H1 (cell line): ENCODE results near the gene ETFBKMT. TPM values are rescaled to one million over a fixed set of nuclear protein-coding genes. Genes with fewer than 3 reads are reported as not detected.

Experiments
- HDAC6 ChIP-seq: IDR thresholded peaks from one replicate; pipeline ENCODE4 v1.7.1; 2012; ENCODE audit warnings: low read depth, mild to moderate bottlenecking, inconsistent platforms, low read length, moderate library complexity
- POLR2A ChIP-seq, 2 experiments: IDR thresholded peaks; 1 replicate in 1 of 2; 2 replicates in 1 of 2; pipeline ENCODE4 v1.6.1; 2011; ENCODE audit warnings: low read depth in 2 of 2, low read length in 2 of 2, mild to moderate bottlenecking in 2 of 2; ENCODE audit errors: control extremely low read depth in 1 of 2
- polyA plus RNA-seq, 7 experiments: library from polyadenylated mRNA; depleted of rRNA in 3 of 7; stranded (reverse) in 5 of 7; unstranded in 2 of 7; fragments of >200 nt in 5 of 7; fragments of 200-250 nt in 2 of 7; gene quantifications; 1 replicate in 5 of 7; 2 replicates in 1 of 7; 4 replicates in 1 of 7; pipeline versions ENCODE4 v1.2.1 to v1.2.3, GENCODE V29; 2011 to 2013; ENCODE audit warnings: missing spikeins in 2 of 7, mixed read lengths in 2 of 7
- total RNA-seq: library from RNA; stranded (reverse); fragmentation: NEBNext Ultra II Directional; extraction: Animal tissue kit (Norgen Biotek cat#: 25700); gene quantifications from 2 replicates; pipeline ENCODE4 v1.2.1, GENCODE V29; 2021
- TF ChIP-seq, protein P1 (sequence below): fragments of 300-600 bp; sonication (generic); IDR thresholded peaks from 2 replicates; pipeline ENCODE4 v1.7.1; 2012; ENCODE audit warnings: low read length, moderate library complexity, mild to moderate bottlenecking, inconsistent platforms; ENCODE audit not compliant: insufficient replicate concordance

The ETFBKMT gene
- total and polyA plus RNA-seq, 2 of the 8 experiments (the other 6 are each of a cell fraction or from before 2014, with no cell fraction given): 0.59 to 1.7 TPM

DNA sequence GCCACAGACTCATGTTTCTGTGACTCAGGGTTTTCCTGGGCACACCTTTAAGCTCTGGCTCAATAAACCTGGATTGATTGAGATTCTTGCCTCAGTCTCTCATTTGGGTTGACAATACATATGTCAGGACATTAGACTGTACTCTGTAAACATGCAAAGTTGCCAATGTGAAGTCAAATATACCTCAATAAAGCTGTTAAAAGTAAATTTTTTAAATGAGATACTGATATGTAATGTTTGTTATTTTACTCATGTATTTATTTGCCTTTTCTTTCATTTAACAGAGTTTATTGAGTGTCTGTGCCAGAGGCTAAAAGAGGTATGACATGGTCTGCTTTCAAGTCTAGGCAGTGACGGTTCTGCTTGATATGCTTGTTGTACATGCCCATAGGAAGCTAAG lies 3.7 kb upstream of the ETFBKMT start (continued):
- TF ChIP-seq, protein P1, sequence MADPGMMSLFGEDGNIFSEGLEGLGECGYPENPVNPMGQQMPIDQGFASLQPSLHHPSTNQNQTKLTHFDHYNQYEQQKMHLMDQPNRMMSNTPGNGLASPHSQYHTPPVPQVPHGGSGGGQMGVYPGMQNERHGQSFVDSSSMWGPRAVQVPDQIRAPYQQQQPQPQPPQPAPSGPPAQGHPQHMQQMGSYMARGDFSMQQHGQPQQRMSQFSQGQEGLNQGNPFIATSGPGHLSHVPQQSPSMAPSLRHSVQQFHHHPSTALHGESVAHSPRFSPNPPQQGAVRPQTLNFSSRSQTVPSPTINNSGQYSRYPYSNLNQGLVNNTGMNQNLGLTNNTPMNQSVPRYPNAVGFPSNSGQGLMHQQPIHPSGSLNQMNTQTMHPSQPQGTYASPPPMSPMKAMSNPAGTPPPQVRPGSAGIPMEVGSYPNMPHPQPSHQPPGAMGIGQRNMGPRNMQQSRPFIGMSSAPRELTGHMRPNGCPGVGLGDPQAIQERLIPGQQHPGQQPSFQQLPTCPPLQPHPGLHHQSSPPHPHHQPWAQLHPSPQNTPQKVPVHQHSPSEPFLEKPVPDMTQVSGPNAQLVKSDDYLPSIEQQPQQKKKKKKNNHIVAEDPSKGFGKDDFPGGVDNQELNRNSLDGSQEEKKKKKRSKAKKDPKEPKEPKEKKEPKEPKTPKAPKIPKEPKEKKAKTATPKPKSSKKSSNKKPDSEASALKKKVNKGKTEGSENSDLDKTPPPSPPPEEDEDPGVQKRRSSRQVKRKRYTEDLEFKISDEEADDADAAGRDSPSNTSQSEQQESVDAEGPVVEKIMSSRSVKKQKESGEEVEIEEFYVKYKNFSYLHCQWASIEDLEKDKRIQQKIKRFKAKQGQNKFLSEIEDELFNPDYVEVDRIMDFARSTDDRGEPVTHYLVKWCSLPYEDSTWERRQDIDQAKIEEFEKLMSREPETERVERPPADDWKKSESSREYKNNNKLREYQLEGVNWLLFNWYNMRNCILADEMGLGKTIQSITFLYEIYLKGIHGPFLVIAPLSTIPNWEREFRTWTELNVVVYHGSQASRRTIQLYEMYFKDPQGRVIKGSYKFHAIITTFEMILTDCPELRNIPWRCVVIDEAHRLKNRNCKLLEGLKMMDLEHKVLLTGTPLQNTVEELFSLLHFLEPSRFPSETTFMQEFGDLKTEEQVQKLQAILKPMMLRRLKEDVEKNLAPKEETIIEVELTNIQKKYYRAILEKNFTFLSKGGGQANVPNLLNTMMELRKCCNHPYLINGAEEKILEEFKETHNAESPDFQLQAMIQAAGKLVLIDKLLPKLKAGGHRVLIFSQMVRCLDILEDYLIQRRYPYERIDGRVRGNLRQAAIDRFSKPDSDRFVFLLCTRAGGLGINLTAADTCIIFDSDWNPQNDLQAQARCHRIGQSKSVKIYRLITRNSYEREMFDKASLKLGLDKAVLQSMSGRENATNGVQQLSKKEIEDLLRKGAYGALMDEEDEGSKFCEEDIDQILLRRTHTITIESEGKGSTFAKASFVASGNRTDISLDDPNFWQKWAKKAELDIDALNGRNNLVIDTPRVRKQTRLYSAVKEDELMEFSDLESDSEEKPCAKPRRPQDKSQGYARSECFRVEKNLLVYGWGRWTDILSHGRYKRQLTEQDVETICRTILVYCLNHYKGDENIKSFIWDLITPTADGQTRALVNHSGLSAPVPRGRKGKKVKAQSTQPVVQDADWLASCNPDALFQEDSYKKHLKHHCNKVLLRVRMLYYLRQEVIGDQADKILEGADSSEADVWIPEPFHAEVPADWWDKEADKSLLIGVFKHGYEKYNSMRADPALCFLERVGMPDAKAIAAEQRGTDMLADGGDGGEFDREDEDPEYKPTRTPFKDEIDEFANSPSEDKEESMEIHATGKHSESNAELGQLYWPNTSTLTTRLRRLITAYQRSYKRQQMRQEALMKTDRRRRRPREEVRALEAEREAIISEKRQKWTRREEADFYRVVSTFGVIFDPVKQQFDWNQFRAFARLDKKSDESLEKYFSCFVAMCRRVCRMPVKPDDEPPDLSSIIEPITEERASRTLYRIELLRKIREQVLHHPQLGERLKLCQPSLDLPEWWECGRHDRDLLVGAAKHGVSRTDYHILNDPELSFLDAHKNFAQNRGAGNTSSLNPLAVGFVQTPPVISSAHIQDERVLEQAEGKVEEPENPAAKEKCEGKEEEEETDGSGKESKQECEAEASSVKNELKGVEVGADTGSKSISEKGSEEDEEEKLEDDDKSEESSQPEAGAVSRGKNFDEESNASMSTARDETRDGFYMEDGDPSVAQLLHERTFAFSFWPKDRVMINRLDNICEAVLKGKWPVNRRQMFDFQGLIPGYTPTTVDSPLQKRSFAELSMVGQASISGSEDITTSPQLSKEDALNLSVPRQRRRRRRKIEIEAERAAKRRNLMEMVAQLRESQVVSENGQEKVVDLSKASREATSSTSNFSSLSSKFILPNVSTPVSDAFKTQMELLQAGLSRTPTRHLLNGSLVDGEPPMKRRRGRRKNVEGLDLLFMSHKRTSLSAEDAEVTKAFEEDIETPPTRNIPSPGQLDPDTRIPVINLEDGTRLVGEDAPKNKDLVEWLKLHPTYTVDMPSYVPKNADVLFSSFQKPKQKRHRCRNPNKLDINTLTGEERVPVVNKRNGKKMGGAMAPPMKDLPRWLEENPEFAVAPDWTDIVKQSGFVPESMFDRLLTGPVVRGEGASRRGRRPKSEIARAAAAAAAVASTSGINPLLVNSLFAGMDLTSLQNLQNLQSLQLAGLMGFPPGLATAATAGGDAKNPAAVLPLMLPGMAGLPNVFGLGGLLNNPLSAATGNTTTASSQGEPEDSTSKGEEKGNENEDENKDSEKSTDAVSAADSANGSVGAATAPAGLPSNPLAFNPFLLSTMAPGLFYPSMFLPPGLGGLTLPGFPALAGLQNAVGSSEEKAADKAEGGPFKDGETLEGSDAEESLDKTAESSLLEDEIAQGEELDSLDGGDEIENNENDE: no peak
- TF ChIP-seq HDAC6 (no peak), POLR2A (IDR thresholded peaks at IDR 0.05; ENCODE audit: control extremely low read depth in 1 of 2, low read depth in 2 of 2, low read length in 2 of 2) (no peak)
- TF ChIP-seq, all 59 proteins: peak for 0
